Activated gamma-delta T cell (primary cell): Measurements from ENCODE around the gene ACOT4.
"Not testable (repeated sequence)": the region's sequence is repeated elsewhere in the genome, so short reads cannot be mapped to it uniquely, and the experiment has no call there.

Source experiments
- DNase-seq: peaks from one replicate; lab custom pipeline; 2025; lab: John Stamatoyannopoulos, UW

The ACOT4 gene

DNA sequence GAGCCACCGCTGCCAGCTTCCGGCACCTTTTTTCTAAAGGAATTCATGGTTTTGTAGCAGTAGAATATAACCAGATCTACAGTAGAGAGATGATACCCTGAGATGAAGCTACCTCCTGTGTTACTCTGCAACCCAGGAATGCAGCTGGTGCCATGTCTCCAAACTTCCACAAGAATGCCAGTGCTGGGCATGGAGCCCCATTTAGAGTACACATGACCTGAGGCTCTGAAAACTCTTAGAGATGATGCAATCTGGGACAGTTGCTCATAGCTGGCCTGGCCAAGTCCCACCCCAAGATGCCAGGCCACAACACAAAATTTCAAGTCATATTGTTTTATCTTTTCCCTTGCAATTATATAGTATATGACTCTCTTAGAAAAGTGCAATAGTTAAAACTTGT lies 14.5 kb upstream of the ACOT4 start:
- not testable (repeated sequence) for DNase-seq

DNA sequence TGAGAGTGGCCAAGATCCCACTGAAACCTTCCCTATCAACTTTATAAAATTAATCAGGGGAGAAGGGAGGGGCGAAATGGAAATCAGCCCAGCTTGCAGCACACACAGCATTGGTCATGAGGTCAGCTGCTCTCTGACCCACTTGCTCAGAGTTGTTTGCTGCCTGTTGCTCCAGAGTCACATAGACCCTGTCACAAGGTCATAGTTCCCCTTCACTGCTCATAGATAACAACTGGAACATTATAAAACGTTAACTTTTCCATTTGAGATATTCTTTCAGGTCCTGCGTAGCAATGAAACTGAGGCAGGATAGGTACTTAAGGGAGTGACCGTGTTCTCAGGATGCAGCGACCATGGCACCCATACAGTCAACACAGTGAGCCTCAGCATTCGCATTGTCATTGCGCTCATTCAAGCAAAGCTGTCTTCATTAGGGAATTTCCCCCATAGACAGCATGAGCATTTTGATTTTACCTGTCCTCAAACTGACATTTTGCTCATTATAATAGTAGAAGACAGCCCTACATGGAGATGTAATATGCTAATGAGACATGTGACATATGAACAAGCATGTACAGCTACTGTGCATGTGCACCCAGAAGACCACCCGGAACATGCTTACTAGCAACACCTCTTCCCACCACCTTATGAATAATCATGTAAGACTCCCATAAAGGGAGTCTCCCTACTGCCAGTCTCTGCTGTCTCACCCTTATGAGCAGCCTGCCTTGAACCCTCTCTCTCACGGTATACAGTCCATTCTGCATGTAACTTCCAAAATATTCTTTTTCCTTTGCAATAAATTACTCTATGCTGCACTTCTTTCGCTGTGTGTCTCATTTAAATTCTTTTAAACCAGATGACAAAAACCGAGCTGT lies 9.3 kb upstream of the ACOT4 start:
- not testable (repeated sequence) for DNase-seq

DNA sequence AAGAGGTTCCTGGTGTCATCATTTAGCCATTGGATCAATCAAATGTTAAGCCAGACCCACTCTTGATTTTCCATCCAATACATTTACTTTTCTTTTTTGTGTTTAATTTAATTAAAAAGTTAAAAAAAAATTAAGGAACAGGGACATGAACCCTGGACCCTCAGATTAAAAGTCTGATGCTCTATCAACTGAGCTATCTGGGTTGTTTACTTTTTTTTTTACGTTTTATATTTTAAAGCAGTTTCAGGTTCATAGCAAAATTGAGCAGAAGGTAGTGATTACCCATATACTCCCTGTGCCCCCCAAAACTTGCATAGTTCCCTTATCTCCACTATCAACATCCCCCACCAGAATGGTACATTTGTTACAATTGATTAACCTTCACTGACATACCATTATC lies 3.0 kb upstream of the ACOT4 start:
- no peak for DNase-seq

DNA sequence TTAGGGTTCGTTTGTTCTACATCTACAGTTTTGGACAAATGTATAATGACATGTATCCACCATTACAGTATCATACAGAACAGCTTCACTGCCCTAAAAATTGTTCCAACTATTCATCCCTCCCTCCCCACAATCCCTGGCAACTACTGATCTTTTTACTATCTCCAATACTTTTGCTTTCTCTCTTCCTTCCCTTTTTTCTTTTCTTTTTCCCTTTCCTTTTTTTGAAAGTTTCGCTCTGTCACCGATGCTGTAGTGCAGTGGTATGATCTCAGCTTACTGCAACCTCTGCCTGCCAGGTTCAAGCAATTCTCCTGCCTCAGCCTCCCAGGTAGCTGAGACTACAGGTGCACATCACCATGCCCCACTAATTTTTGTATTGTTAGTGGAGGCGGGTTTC lies 2.6 kb upstream of the ACOT4 start:
- DNase-seq: no peak

DNA sequence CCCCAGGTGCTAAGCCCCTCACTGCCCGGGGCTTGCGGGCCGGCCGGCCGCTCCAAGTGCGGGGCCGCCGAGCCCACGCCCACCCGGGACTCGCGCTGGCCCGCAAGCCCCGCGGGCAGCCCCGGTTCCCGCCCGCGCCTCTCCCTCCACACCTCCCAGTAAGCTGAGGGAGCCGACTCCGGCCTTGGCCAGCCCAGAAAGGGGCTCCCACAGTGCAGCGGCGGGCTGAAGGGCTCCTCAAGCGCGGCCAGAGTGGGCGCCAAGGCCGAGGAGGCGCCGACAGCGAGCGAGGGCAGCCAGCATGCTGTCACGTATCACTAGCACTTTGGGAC lies 1.0 kb upstream of the ACOT4 start:
- DNase-seq: not testable (repeated sequence)

DNA sequence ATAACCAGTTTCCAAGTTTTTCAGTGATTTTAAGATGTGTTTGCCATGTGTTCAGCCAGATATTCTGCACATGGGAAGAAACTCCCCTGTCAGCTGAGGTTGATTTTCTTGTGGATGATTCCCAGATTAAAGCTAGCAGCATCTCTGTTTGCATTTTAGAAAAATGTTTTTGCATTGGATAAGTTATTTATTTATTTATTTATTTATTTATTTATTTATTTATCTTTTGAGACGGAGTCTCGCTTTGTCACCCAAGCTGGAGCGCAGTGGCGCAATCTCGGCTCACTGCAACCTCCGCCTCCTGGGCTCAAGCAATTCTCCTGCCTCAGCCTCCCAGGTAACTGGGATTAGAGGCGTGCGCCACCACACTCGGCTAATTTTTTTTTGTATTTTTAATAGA lies 2.8 kb downstream of the ACOT4 start:
- no peak for DNase-seq

DNA sequence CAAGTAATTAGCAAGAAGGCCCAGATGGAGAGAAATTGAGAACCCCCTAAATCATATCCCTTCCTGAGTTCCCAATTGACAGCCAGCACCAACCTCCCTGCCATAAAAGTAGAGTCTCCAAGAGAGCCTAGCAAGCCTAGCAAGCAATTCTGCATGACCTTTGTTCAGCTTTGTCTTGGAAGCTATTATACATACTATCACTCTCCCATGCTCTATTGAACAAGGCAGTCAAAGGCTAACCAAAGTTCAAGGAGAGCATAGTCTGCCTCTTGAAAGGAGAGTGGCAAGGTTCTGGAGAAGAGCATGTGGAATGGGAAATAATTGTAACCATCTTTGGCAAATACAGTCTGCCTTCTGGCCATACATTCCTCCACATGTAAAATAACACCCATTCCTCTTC lies 7.8 kb downstream of the ACOT4 start:
- DNase-seq: no peak

DNA sequence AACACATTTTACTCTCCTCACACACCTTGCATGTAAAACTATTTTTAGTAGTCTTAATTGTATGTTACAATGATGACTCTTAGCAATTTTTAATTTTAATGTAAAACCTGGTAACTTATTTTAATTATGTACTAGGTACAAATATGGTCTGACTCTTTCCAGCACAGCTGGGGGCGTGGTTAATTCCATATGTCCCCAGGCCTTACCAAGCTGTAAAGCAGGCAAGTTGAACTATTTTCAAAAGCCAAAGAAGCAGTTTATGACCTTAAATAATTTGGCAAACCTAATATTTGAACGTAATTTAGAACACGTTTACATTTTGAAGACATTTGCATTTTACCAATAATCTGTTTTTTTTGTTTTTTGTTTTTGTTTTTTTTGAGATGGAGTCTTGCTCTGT lies 11.3 kb downstream of the ACOT4 start:
- DNase-seq: no peak

DNA sequence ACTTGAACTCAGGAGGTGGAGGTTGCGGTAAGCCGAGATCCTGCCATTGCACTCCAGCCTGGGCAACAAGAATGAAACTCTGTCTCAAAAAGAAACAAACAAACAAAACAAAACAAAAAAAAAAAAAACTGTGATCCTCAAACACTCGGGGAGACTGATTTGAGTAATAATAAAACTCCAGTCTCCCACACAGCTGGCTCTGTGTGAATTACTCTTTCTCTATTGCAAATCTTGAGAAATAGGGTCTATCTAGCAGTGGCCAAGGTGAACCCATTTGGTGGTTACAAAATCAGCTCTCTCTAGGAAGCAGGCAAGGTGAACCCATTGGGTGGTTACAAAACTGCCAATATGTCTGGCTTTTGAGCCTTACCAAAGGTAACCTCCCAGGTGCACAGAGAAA lies 14.6 kb downstream of the ACOT4 start:
- no peak for DNase-seq

DNA sequence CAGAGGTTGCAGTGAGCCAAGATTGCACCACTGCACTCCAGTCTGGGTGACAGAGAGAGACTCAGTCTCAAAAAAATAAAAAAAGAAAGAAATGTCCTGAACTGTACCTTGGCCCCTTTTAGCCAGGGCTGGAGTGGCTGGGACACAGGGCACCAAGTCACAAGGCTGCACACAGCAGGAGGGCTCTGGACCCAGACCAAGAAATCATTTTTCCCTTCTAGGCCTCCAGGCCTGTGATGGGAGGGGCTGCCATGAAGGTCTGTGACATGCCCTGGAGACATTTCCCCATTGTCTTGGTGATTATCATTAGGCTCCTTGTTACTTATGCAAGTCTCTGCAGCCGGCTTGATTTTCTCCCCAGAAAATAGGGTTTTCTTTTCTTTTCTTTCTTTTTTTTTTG lies 15.6 kb downstream of the ACOT4 start:
- no peak for DNase-seq

DNA sequence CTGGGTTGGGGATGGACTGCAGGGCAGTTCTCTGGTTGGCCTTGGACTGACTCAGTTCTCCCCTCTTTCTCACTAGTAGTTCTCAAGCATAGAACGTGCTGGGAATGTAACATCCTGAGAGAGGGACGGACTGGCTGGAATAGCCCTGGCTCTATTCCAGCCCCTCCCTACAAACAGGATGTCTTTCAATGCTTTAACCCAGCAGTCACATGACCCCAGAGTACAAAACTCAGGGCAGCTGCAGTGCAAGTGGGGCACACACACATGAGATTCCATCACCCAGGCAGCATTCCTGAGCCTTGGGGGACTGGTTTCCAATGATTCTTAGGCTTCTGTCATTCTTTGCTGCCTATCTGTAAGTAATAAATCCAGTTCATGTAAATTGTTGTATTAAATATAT lies 19.0 kb downstream of the ACOT4 start:
- DNase-seq: no peak

DNA sequence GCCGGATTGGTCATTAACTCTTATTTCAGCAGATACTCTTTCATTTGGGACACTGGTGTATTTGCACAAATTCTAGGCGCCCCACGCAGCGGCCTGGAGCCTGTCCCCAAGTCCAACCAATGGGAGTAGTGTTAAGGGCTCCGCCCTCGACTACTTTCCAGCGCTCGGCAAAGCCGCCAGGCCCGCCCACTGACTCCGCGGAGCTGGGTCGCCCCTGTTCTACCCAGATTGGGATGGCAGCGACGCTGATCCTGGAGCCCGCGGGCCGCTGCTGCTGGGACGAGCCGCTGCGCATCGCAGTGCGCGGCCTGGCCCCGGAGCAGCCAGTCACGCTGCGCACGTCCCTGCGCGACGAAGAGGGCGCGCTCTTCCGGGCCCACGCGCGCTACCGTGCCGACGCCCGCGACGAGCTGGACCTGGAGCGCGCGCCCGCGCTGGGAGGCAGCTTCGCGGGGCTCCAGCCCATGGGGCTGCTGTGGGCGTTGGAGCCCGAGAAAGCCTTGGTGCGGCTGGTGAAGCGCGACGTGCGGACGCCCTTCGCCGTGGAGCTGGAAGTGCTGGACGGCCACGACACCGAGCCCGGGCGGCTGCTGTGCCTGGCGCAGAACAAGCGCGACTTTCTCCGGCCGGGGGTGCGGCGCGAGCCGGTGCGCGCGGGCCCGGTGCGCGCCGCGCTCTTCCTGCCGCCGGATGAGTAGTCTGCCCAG lies 20.8 kb downstream of the ACOT4 start, which contains the start of gene ACOT6:
Gene ACOT6 (plus strand): TSS at position 179 of the 707 bp plus-strand sequence. CDS start 55 bp downstream, at position 234.
- DNase-seq: peak; percentile 48

DNA sequence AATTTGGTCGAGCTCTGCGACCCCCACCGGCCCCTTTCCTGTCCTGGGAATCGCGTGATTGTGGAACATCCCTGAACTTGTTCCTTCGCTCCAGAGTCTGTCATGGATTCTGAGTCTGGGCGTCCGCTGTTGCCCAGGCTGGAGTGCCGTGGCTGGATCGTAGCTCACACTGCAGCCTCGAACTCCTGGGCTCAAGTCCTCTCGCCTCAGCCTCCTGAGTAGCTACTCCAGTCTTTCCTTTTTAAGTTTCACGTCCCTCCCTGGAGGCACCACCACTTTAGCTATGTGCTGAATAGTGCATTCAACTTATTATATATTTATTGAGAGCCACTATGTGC lies 21.3 kb downstream of the ACOT4 start:
- no peak for DNase-seq

DNA sequence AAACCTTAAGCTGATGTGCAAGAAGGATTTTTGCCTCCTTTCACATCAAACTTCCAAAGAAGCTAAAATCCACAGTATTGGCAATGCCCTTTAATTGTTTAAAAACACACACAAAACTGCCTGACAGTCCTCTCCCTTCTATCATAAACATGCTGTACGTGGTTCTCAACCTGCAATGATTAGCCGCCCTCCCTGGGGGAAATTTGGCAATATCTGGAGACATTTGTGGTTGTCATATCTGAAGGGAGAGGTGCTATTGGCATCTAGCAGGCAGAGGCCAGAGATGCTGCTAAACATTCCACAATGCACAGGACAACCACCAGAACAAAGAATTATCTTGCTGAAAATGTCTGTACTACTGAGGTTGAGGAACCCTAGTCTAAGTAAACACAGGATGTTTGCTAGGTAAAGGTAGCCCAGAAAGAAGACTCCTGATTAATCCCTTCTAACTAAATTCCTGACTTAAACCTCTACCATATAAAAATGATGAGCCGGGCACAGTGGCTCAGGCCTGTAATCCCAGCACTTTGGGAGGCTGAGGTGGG lies 21.8 kb downstream of the ACOT4 start:
- no peak for DNase-seq

DNA sequence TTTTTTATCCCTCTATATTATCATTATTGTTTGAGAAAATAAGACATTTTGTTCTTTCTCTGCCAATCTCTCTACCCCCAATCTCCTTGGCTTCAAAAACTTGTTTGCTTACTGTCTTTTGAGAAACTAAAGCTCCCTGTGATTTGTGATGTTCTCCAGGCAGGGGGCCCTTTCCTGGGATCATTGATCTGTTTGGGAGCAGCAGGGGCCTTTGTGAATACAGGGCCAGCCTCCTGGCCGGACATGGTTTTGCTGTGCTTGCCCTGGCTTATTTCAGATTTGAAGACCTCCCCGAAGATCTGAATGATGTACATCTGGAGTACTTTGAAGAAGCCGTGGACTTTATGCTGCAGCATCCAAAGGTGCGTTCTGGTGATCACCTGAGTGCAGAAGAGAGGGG lies 25.2 kb downstream of the ACOT4 start:
- DNase-seq: no peak

DNA sequence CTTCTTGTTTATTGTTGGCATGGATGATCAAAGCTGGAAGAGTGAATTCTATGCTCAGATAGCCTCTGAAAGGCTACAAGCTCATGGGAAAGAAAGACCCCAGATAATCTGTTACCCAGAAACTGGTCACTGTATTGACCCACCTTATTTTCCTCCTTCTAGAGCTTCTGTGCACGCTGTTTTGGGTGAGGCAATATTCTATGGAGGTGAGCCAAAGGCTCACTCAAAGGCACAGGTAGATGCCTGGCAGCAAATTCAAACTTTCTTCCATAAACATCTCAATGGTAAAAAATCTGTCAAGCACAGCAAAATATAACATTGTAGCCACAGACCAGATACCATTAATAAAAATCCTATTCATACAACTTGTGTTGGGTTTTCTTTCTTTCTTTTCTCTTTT lies 27.9 kb downstream of the ACOT4 start:
- DNase-seq: no peak

DNA sequence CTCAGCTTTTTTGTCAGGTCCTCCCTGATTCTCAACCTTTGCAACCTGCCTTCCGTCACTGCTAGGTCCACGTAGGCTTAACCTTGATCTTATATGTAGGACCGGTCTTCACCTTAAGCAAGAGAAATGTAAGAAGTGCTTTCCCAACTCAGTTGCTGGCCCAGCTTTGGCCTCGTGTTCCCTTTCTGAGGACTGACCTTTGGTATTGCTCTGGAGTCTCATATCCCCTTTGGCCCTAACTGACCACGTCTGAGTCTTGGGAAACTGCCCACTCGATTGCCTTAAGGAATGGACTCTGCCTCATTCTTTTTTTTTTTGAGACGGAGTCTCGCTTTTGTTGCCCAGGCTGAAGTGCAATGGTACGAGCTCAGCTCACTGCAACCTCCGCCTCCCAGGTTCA lies 28.6 kb downstream of the ACOT4 start:
- no peak for DNase-seq

DNA sequence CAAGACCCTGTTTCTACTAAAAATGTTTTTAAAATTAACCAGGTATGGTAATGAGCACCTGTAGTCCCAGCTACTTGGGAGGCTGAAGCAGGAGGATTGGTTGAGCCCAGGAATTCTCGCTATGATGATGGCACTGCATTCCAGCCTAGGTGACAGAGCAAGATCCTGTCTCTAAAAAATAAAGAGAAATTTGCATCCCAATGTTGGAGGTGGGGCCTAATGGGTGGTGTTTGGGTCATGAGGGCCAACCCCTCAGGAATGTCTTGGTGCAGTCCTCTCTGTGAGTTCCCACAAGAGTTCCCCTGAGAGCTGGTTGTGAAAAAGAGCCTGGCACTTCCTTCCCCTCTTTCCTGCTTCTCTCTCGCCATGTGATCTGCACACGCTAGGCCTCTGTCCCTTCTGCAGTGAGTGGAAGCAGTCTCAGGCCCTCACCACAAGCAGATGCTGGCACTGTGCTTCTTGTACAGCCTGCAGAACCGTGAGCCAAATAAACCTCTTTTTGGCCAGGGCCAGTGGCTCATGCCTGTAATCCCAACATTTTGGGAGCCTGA lies 31.9 kb downstream of the ACOT4 start:
- no peak for DNase-seq

DNA sequence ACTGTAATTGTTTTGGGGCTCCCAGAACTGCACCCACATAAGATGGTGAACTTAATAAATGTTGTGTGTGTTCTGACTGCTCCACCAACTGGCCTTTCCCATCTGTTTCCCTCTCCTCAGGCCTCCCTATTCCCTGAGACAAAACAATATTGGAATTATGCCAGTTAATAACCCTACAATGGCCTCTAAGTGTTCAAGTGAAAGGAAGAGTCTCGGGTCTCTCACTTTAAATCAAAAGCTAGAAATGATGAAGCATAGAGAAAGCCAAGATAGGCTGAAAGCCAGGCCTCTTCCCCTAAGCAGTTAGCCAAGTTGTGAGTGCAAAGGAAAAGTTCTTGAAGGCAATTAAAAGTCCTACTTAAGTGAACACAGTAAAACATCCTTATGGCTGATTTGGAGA lies 34.0 kb downstream of the ACOT4 start:
- no peak for DNase-seq

DNA sequence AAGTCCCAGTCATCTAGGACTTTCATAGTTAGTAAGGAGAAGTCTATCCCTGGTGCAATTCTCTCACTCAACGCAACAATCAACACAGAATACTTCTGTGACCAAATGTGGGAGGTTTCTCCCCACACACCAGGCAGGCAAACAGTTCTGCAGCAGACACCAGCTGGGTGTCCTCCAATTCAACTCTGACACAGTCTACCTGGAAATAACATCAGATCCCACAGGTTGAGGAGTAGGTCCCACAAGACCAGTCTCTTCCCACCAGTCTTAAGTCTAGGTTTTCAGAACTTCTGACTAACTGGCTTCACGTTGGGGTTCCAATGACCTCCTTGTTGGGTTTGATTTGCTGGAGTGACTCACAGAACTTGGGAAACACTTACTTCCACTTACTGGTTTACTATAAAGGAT lies 35.5 kb downstream of the ACOT4 start:
- no peak for DNase-seq

DNA sequence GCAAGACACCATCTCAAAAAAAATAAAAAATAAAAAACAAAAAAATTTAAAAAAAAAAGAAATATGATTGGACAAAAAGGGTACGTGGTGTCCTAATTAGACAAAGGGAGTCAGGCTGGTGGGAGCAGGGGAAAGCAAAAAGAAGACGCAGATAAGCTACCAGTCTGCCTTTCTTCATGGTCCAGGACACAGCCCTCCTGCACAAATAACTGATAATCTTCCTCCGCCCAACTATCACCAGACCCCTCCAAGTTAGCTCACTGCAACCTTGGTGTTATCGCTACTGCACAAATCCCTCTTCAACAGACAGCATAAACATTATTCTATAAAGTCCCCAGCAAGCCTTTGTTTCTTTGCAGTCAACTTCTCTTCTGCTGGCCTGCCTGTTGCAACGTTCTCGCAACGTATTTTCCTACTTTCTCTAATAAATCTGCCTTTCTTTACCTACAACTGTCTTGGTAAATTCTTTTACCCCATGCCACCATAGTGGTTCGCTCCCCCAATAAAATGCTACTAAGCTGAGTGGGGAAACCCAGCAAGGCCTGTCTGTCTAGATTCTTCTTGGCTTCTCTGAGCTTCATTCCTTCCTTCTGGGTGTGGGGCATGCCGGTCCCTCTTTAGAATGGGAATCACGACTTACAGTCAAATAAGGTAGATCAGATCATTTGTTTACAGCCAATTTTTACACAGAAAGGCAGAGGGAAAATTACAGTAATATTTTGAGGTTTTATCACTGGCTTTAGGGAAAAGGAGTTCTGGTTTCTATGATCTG lies 38.5 kb downstream of the ACOT4 start:
- DNase-seq: no peak
